SKM-1 (cell line): ENCODE results near the gene SLC38A3.

Experiments used
- DNase-seq: peaks from one replicate; lab custom pipeline; 2025; ENCODE audit not compliant: unreplicated experiment; lab: John Stamatoyannopoulos, UW

Gene SLC38A3

DNA sequence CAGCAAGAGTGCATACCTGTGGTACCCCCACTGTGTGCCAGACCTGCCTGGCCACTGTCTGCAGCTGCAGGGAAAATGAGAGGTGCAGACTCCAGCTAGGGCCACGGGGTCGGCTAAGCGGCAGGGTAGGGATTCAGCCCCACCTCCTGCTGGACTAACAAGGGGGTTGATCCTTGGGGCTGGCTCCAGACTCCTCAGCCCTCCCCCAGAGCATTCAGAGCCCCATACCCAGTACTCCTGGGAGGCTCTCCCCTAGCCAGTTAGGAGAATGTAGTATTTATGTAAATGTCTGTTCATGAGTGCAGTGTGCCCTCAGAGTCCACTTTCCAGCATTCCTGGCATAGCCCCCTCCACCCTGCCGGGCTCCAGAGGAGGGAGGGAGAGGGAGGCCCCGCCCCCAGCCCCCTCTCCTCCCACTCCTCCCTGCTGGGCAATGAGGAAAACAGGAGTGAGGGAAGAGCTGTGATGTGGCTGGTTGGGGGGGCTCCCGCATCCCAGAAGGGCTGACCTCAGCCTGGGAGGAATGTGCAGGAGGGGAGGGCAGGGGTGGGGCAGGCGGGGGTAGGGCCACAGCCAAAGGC lies 59.4 kb downstream of the SLC38A3 start:
- no peak for DNase-seq

- DNase-seq: no peak
These were observed 60.0 kb downstream of the SLC38A3 start for GRCh38 chr3:50264964-50265485.

DNA sequence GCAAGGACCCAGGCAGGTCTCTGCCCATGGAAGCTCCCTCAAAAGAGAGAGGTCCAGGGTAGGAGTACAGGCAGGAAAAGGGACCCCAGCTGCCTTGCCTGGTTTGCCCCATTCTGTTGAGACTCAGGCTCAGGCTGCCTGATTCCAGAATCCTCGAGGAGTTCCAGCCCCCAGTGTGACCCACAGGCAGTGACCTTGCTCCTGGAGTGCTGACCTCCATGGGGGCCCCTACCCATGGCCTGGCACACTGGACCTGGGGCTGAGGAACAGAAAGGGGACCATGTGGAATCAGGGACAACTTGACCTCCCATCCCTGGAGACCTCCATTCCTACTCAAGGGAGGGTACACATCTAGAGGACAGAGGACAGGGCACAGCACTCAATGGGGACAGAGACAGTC lies 60.5 kb downstream of the SLC38A3 start:
- DNase-seq: no peak

- no peak for DNase-seq
These were observed 60.9 kb downstream of the SLC38A3 start for GRCh38 chr3:50266017-50266416.

- DNase-seq: no peak
These were observed 61.8 kb downstream of the SLC38A3 start for GRCh38 chr3:50266836-50267235.

DNA sequence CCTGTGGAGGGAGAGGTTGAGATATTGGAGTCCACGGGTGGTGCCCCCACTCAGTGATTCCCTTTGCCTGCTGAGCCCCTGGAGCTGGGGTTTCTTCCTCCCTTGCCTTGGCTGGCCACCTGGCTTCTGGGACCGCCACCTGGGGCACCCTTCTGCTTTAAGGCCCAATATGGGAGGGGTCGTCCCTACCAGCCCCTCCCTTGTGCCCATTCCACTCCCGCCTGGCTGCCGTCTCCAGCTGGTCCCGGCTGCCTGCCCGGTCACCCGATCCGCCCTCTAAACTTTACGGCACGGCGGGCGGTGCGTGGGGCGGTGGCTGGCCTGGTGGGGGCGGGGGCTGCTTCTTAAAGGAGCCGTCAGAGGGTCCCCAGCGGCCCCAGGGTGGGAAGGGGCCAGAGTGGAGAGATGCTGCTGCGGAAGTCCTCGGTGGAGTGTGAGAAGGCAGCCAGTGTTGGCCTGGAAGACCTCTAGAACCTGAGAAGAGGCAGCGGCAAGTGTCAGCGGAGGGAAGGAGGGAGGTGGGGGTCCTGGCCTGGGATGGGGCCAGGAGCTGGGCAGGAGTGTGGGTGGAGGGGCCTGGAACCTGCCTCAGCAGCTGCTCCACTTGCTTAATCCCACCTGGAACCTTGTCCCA lies 62.3 kb downstream of the SLC38A3 start:
- DNase-seq: no peak

GRCh38 chr3:50268276-50268675 lies 63.2 kb downstream of the SLC38A3 start:
- no peak for DNase-seq

GRCh38 chr3:50268703-50269451 lies 63.8 kb downstream of the SLC38A3 start, which contains the start of gene SEMA3B:
SEMA3B (plus strand) TSS chr3:50269147; CDS start chr3:50269241, 94 bp downstream.
- DNase-seq: no peak

DNA sequence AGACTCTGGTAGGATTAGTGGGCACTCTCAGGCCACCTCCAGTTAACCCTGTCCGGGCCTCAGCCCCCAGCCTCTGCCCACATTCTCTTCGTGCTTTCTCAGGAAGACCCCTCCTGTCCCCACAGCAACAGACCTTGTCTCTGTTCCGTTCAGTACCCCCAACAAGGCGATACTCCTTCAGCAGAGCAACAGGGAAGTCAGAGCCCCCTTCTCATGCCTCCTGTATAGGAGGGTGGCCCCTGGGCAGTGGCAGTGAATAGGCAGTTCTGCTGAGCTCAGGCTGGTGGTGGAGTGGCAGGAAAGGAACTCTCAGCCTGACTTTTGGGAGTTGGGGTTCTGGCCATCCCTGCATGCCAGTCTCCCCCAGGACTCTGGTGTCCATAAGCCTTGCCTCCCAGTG lies 64.4 kb downstream of the SLC38A3 start:
- DNase-seq: no peak

GRCh38 chr3:50269977-50270413 lies 64.9 kb downstream of the SLC38A3 start:
- no peak for DNase-seq

- no peak for DNase-seq
These were observed 65.6 kb downstream of the SLC38A3 start for GRCh38 chr3:50270422-50271224.
